Endothelial cell of umbilical vein (primary cell): Measurements from ENCODE around the gene TMEM266. TPM values are rescaled to one million over a fixed set of nuclear protein-coding genes. Genes with fewer than 3 reads are reported as not detected.

ENCODE experiments used
- BruUV-seq: library from RNA; stranded (reverse); fragments of 400-500 nt; replicated peaks from 2 replicates; lab custom pipeline; 2021; lab: Mats Ljungman, UMichigan
- CTCF ChIA-PET: fragments of 300-600, 350-600 bp; sonication (Branson Sonifier 250); formaldehyde crosslinking; loops from one replicate; lab custom pipeline; 2021; ENCODE audit warnings: antibody characterized with exemption, inconsistent platforms; lab: Charles Lee
- POLR2A ChIA-PET: fragments of 300-600, 350-600 bp; sonication (Branson Sonifier 250); formaldehyde crosslinking; loops from one replicate; lab custom pipeline; 2021; ENCODE audit warnings: antibody characterized with exemption, inconsistent platforms; lab: Charles Lee
- DNase-seq: peaks from one replicate; pipeline ENCODE4 v3.0.0-alpha.2; 2011; ENCODE audit warnings: low read depth, low spot score
- FAIRE-seq: peaks from 2 replicates; lab custom pipeline; 2011; peaks lifted over from hg19 to GRCh38; lab: Jason Lieb, UNC
- H2AFZ ChIP-seq: 2 replicates; pipeline ENCODE4 v1.6.0; 2012; ENCODE audit warnings: low read depth, low read length, control low read depth, inconsistent platforms
- H3K27ac ChIP-seq: 2 replicates; pipeline ENCODE4 v1.5.1; 2011; ENCODE audit warnings: low read depth, mild to moderate bottlenecking, control low read depth, low read length, moderate library complexity; ENCODE audit not compliant: insufficient read depth
- H3K27me3 ChIP-seq, 2 experiments: 2 replicates each; pipeline versions ENCODE4 v1.6.0 to v1.6.1; 2011; ENCODE audit warnings: low read length in 2 of 2, mixed read lengths in 1 of 2; ENCODE audit not compliant: control insufficient read depth in 2 of 2, insufficient read depth in 2 of 2
- H3K36me3 ChIP-seq, 2 experiments: 2 replicates in 1 of 2; 3 replicates in 1 of 2; pipeline ENCODE4 v1.5.1; 2011; ENCODE audit warnings: low read length in 2 of 2, mild to moderate bottlenecking in 1 of 2, moderate library complexity in 1 of 2; ENCODE audit not compliant: control insufficient read depth in 2 of 2, insufficient read depth in 2 of 2; ENCODE audit errors: extremely low read depth in 1 of 2
- H3K4me1 ChIP-seq: 3 replicates; pipeline ENCODE4 v1.5.1; 2011; ENCODE audit warnings: mild to moderate bottlenecking, low read length; ENCODE audit not compliant: control insufficient read depth, insufficient read depth; ENCODE audit errors: extremely low read depth
- H3K4me2 ChIP-seq: 2 replicates; pipeline ENCODE4 v1.6.1; 2011; ENCODE audit warnings: low read length, control low read depth, mixed read lengths; ENCODE audit not compliant: insufficient read depth
- H3K4me3 ChIP-seq, 3 experiments: fragments of 200-600 bp in 1 of 3; sonication (generic), shearing (Covaris generic) in 1 of 3; replicated peaks in 1 of 3; 2 replicates each; pipeline ENCODE4 v1.5.1; 2011 to 2016; ENCODE audit warnings: control low read depth in 3 of 3, low read length in 3 of 3, mild to moderate bottlenecking in 2 of 3, inconsistent platforms in 1 of 3, low read depth in 1 of 3, moderate library complexity in 1 of 3; ENCODE audit not compliant: insufficient read depth in 1 of 3
- H3K79me2 ChIP-seq: 2 replicates; pipeline ENCODE4 v1.6.0; 2012; ENCODE audit warnings: low read length, inconsistent platforms; ENCODE audit not compliant: control insufficient read depth, insufficient read depth
- H3K9ac ChIP-seq: replicated peaks from 2 replicates; pipeline ENCODE3; 2011; ENCODE audit warnings: low read length, control low read depth; ENCODE audit not compliant: insufficient read depth; ENCODE audit errors: extremely low read depth
- H3K9me1 ChIP-seq: replicated peaks from 3 replicates; pipeline ENCODE4 v1.6.0; 2011; ENCODE audit warnings: mild to moderate bottlenecking, low read length; ENCODE audit not compliant: control insufficient read depth, insufficient read depth; ENCODE audit errors: extremely low read depth
- H3K9me3 ChIP-seq: replicated peaks from 2 replicates; pipeline ENCODE4 v1.5.1; 2012; ENCODE audit warnings: low read length, inconsistent platforms; ENCODE audit not compliant: control insufficient read depth, insufficient read depth
- H4K20me1 ChIP-seq: replicated peaks from 2 replicates; pipeline ENCODE3; 2011; ENCODE audit warnings: mild to moderate bottlenecking, low read length; ENCODE audit not compliant: control insufficient read depth, insufficient read depth; ENCODE audit errors: extremely low read depth
- EZH2 ChIP-seq: IDR thresholded peaks from 2 replicates; pipeline ENCODE4 v1.6.1; 2012; ENCODE audit warnings: borderline replicate concordance, low read depth, mild to moderate bottlenecking, moderate library complexity, low read length, inconsistent platforms; ENCODE audit not compliant: severe bottlenecking
- FOS ChIP-seq: IDR thresholded peaks from 2 replicates; pipeline ENCODE4 v1.6.1; 2011; ENCODE audit warnings: mild to moderate bottlenecking, low read length, moderate library complexity, borderline replicate concordance; ENCODE audit not compliant: insufficient read depth
- GATA2 ChIP-seq: IDR thresholded peaks from 2 replicates; pipeline ENCODE4 v1.7.0; 2011; ENCODE audit warnings: low read depth, mild to moderate bottlenecking, moderate library complexity, mixed read lengths, low read length; ENCODE audit not compliant: insufficient read length, insufficient read depth
- JUN ChIP-seq: IDR thresholded peaks from 2 replicates; pipeline ENCODE4 v1.6.1; 2011; ENCODE audit warnings: borderline replicate concordance, low read depth; ENCODE audit not compliant: insufficient read length, insufficient read depth
- MYC ChIP-seq: IDR thresholded peaks from one replicate; pipeline ENCODE4 v1.6.1; 2011; ENCODE audit warnings: mild to moderate bottlenecking, low read depth, low read length
- POLR2A ChIP-seq: IDR thresholded peaks from 2 replicates; pipeline ENCODE4 v1.6.1; 2012; ENCODE audit warnings: low read depth, mild to moderate bottlenecking, control low read depth, low read length
- POLR2AphosphoS5 ChIP-seq: IDR thresholded peaks from 2 replicates; pipeline ENCODE4 v1.6.1; 2012; ENCODE audit warnings: low read depth, mild to moderate bottlenecking, control low read depth, low read length, moderate library complexity; ENCODE audit not compliant: insufficient read depth
- dilution Hi-C: fragments of 300-500 bp; cut with MboI; formaldehyde crosslinking; loops from one replicate; pipeline ENCODE4 v1.15.0; 2019; ENCODE audit warnings: low sequenced_read_pairs; ENCODE audit not compliant: extremely low pct_ligation_motif_present
- intact Hi-C: fragments of 100-400 bp; cut with micrococcal nuclease; formaldehyde crosslinking; loops from one replicate; pipeline ENCODE4 v1.10.0; 2022
- polyA plus RNA-seq, 4 experiments: library from polyadenylated mRNA; depleted of rRNA in 3 of 4; stranded (reverse) in 3 of 4; unstranded in 1 of 4; fragments of >200 nt; gene quantifications; 2 replicates each; pipeline versions ENCODE4 v1.2.1 to v1.2.3, GENCODE V29; 2011 to 2012; ENCODE audit warnings: missing spikeins in 1 of 4
- total RNA-seq: library from RNA; stranded (reverse); gene quantifications from 2 replicates; pipeline ENCODE4 v1.2.3, GENCODE V29; 2021
- TF ChIP-seq, protein P1 (sequence below), 2 donors: IDR thresholded peaks; 1 replicate in 1 of 2; 2 replicates in 1 of 2; pipeline ENCODE4 v1.5.1; 2011; ENCODE audit warnings: low read length in 2 of 2, mild to moderate bottlenecking in 2 of 2, moderate library complexity in 2 of 2, control low read depth in 1 of 2, inconsistent platforms in 1 of 2, low read depth in 1 of 2; ENCODE audit not compliant: insufficient read depth in 1 of 2; ENCODE audit errors: extremely low read depth in 1 of 2
- TF ChIP-seq, protein P2 (sequence below): IDR thresholded peaks from 2 replicates; pipeline ENCODE4 v1.6.1; 2011; ENCODE audit not compliant: insufficient read depth, insufficient read length

TMEM266 gene
- total and polyA plus RNA-seq, 2 donors (not counting 3 experiments of a cell fraction or from before 2014, with no cell fraction given): not detected

DNA sequence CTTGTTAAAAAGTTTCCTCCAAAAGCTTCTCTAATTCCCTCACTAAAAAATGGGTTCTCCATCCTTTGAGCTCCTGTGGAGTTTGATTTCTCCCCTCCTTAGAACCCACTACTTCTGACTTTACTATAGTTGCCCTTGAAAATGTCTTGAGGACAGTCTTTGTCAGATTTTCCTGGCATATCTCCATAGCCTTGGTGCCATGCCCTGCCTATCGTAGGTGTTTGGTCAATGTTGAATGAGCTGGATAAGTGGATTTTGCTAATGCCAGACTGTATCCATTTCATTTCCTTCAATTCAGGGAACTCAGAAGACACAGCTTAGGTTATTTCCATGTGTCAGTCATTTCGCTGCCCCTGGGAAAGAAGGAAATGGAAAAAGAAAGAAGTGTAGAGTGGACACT lies 40.6 kb downstream of the TMEM266 start:
- Histone ChIP-seq H3K79me2 (no peaks in the 10 kb centered on the region), H3K4me3 (no peak overlapping the region), H4K20me1 (no peaks in the 10 kb centered on the region), H3K27me3 (peaks cover 1 to 6% of the 10 kb centered on the region in 2 experiments), H2AFZ (no peak overlapping the region), H3K9ac (no peak overlapping the region), H3K4me1 (no peaks in the 10 kb centered on the region), H3K9me1 (no peaks in the 10 kb centered on the region), H3K9me3 (no peaks in the 10 kb centered on the region), H3K4me2 (no peak overlapping the region), H3K36me3 (no peaks in the 10 kb centered on the region), H3K27ac (no peak overlapping the region)
- no TSS peak for BruUV-seq
- intact Hi-C loops (no loop called here), dilution Hi-C loops (no loop called here)
- TF ChIP-seq FOS (no peak), POLR2AphosphoS5 (no peak), MYC (no peak), POLR2A (no peak), JUN (no peak), GATA2 (no peak), EZH2 (no peak)
- TF ChIP-seq, protein P1, sequence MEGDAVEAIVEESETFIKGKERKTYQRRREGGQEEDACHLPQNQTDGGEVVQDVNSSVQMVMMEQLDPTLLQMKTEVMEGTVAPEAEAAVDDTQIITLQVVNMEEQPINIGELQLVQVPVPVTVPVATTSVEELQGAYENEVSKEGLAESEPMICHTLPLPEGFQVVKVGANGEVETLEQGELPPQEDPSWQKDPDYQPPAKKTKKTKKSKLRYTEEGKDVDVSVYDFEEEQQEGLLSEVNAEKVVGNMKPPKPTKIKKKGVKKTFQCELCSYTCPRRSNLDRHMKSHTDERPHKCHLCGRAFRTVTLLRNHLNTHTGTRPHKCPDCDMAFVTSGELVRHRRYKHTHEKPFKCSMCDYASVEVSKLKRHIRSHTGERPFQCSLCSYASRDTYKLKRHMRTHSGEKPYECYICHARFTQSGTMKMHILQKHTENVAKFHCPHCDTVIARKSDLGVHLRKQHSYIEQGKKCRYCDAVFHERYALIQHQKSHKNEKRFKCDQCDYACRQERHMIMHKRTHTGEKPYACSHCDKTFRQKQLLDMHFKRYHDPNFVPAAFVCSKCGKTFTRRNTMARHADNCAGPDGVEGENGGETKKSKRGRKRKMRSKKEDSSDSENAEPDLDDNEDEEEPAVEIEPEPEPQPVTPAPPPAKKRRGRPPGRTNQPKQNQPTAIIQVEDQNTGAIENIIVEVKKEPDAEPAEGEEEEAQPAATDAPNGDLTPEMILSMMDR (IDR thresholded peaks at IDR 0.05; ENCODE audit: extremely low read depth in 1 of 2, insufficient read depth in 1 of 2, low read depth in 1 of 2, low read length in 2 of 2): no peak
- TF ChIP-seq, protein P2, sequence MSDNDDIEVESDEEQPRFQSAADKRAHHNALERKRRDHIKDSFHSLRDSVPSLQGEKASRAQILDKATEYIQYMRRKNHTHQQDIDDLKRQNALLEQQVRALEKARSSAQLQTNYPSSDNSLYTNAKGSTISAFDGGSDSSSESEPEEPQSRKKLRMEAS: no peak
- FAIRE-seq (no peak), DNase-seq (no peak)
- POLR2A ChIA-PET: no interaction called here
- CTCF ChIA-PET: interaction anchor here (2.1 kb wide), 1 partner anchor 39 kb away, joined by 6 read pairs; no protein-coding TSS in a partner anchor
